ENCODE results near the gene IL16.

The IL16 gene

DNA sequence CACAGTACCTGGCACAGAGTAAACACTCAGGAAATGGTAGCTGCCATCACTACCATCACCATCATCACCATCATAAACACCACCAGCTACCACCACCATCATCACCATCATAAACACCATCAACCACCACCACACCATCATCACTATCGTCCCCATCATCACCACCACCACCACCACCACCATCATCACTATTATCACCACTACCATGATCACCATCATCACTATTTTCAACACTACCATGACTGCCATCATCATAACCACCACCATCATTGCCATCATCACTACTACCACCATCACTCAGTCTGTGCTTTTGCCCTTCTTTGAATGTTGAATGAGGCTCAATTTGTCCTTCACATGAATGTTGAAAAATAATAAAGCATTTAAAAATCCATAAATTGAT is 21.2 kb upstream of the IL16 start:
- no peak overlapping the region for H3K27ac ChIP-seq

DNA sequence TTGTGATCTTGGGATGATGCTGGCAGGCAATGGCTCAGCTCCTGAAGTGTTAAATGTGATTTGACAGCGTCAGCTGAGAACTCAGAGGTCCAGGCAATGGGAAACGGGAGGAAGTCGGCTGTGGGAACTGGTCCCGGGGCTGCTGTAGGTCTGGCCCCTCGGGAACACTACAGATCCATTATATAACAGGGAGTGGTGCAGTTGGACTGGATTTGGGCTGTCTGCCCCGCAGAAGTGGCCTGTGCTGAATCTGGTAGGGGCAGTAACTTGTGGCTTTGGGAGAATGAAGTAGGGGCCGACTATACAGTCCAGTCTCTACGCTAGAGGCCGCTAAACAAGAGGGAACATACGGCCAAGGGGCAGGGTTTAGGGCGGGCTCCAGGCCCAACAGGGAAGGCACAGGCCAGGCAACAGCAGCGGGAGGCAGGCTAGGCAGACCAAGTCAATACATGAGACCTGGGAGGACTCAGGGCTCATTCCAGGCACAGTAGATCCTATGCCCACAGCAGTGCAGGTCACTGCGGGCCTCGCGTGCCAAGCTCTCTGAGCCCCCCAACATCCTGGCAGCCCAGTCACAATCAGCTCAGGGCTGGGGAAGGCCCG is 20.3 kb upstream of the IL16 start:
- peaks cover 0 to 16% (median 6%) of the 10 kb centered on the region in 4 donors for H3K4me1 ChIP-seq
- peak overlapping the region; percentile 58 to 64 for H3K27ac ChIP-seq
- intact Hi-C loops (cut with DNase I; ENCODE audit: low total_unique reads), result no loop called here
- peak; percentile 58 to 82 for DNase-seq
- TF ChIP-seq, protein P1, sequence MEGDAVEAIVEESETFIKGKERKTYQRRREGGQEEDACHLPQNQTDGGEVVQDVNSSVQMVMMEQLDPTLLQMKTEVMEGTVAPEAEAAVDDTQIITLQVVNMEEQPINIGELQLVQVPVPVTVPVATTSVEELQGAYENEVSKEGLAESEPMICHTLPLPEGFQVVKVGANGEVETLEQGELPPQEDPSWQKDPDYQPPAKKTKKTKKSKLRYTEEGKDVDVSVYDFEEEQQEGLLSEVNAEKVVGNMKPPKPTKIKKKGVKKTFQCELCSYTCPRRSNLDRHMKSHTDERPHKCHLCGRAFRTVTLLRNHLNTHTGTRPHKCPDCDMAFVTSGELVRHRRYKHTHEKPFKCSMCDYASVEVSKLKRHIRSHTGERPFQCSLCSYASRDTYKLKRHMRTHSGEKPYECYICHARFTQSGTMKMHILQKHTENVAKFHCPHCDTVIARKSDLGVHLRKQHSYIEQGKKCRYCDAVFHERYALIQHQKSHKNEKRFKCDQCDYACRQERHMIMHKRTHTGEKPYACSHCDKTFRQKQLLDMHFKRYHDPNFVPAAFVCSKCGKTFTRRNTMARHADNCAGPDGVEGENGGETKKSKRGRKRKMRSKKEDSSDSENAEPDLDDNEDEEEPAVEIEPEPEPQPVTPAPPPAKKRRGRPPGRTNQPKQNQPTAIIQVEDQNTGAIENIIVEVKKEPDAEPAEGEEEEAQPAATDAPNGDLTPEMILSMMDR (IDR thresholded peaks at IDR 0.05), result no peak
- no peaks in the 10 kb centered on the region for H3K27me3 ChIP-seq
- no peaks in the 10 kb centered on the region for H3K9me3 ChIP-seq
- H3K36me3 ChIP-seq, result no peaks in the 10 kb centered on the region
- no peak overlapping the region for H3K4me3 ChIP-seq

More for the DNA sequence above, 21.2 kb upstream of the IL16 start:
- no peak overlapping the region for H3K4me3 ChIP-seq
- TF ChIP-seq, protein P1 (IDR thresholded peaks at IDR 0.05), result no peak
- H3K36me3 ChIP-seq, result no peaks in the 10 kb centered on the region
- DNase-seq, result no peak
- H3K9me3 ChIP-seq, result no peaks in the 10 kb centered on the region
- H3K27me3 ChIP-seq, result no peaks in the 10 kb centered on the region
- intact Hi-C loops (cut with DNase I; ENCODE audit: low total_unique reads), result no loop called here
- peaks cover 0 to 10% (median 4%) of the 10 kb centered on the region in 4 donors for H3K4me1 ChIP-seq

DNA sequence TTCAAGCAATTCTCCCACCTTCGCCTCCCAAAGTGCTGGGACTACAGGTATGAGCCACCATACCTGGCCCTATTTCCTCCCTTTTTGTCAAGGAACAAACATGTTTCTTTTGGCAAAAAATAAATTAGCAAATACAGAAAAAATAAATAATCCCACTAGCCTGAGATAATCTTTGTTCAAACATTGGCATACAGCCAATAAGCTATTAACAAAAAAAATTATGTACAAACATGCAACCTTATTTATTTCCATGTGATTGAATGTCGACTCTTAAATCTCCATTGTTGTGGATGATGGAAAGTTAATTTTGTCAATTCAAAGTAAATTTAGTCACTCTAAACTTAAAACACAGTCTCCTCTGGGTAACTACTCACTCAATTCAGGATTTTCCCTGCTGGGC is 18.3 kb upstream of the IL16 start:
- no peak overlapping the region for H3K27ac ChIP-seq
- intact Hi-C loops (cut with DNase I; ENCODE audit: low total_unique reads), result no loop called here

DNA sequence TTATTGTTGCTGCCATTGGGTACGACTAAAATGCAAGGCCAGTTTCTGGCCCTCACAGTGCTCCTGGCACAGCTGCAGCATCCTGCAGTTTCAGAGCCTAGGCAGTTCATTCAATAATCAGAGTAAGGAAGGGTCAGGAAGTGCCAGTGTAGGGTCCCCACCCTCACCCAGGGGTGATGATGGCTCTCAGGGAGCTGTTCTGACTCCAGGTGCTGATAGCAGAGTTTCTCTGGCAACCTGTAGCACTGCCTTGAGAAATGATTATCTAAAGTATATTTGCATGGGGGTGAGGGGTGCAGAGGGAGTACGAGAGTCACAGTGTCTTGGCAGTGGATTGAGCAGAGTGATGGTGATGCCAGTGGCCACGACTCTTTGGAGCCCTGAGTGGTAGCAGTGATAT is 15.5 kb upstream of the IL16 start:
- H3K27ac ChIP-seq, result peak overlapping the region; percentile 45 to 65
- H3K4me1 ChIP-seq, result peaks cover 0 to 37% (median 17%) of the 10 kb centered on the region in 4 donors

More for the DNA sequence above, 18.3 kb upstream of the IL16 start:
- H3K9me3 ChIP-seq, result no peaks in the 10 kb centered on the region
- no peak for DNase-seq
- peaks cover 0 to 36% (median 14%) of the 10 kb centered on the region in 4 donors for H3K4me1 ChIP-seq
- no peaks in the 10 kb centered on the region for H3K36me3 ChIP-seq
- no peaks in the 10 kb centered on the region for H3K27me3 ChIP-seq
- TF ChIP-seq, protein P1 (IDR thresholded peaks at IDR 0.05), result no peak
- no peak overlapping the region for H3K4me3 ChIP-seq

DNA sequence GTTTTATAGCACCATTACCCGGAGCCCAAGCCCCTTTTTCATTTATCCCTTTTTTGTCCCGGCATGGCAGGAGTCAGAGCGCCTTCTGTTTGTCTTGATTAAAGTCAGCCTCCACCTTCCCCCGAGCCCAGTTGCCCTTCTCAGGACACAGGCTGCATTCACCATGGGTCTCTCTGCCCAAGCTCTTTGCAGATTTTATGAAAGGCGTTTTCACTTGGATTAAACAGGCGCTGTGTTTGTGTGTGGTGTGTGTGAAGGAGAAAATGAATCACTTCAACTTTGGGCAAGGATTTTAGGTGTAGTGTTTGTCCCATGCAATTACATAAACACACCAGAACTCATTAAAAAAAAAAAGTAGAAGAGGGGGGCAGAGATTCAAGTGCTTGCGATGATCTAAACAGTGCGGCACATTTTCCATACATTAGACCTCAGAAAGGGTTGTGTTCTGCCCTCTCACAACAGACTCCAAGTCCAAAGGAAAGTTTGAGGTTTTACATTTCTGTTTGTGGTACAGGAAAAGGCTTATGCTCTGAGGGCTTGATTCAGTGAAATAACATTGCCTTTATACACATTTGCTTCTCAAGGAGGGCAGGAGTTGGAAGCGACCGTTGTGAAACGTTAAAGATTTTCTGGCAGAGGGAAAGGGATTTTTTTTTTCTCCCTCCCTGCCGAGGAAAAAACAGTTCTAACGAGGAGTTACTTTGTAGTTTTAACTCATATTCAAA is 14.5 kb upstream of the IL16 start:
- Histone ChIP-seq H3K4me3 (peak overlapping the region; percentile 44 to 47), H3K9me3 (no peaks in the 10 kb centered on the region), H3K36me3 (no peaks in the 10 kb centered on the region), H3K27me3 (no peaks in the 10 kb centered on the region), H3K27ac (peak overlapping the region; percentile 45 to 65), H3K4me1 (peaks cover 0 to 30% (median 13%) of the 10 kb centered on the region in 4 donors)
- no peak for DNase-seq
- TF ChIP-seq, protein P1 (IDR thresholded peaks at IDR 0.05), result no peak
- intact Hi-C loops (cut with DNase I; ENCODE audit: low total_unique reads), result no loop called here

More for the DNA sequence above, 15.5 kb upstream of the IL16 start:
- intact Hi-C loops (cut with DNase I; ENCODE audit: low total_unique reads), result no loop called here
- no peak for DNase-seq
- TF ChIP-seq, protein P1 (IDR thresholded peaks at IDR 0.05), result no peak
- H3K36me3 ChIP-seq, result no peaks in the 10 kb centered on the region
- H3K9me3 ChIP-seq, result no peaks in the 10 kb centered on the region
- H3K4me3 ChIP-seq, result no peak overlapping the region
- H3K27me3 ChIP-seq, result no peaks in the 10 kb centered on the region

Measured in tibial artery (tissue), 4 donors.